GM18498 (cell line): ENCODE measurements around the gene MEIKIN.

Source experiments
- ATAC-seq: cut with Tn5 transposase; IDR thresholded peaks from one replicate; pipeline ENCODE4 v1.9.1; 2021; ENCODE audit warnings: mild to moderate bottlenecking, moderate library complexity; ENCODE audit not compliant: unreplicated experiment

The MEIKIN gene

GRCh38 chr5:131974016-131974415 lies 28.6 kb upstream of the MEIKIN start:
- no peak for ATAC-seq

- no peak for ATAC-seq
These were observed 27.7 kb upstream of the MEIKIN start for GRCh38 chr5:131973089-131973712.

- ATAC-seq = no peak
These were observed 23.0 kb upstream of the MEIKIN start for GRCh38 chr5:131968396-131968954.

- no peak for ATAC-seq
These were observed 21.1 kb upstream of the MEIKIN start for GRCh38 chr5:131966551-131966950.

DNA sequence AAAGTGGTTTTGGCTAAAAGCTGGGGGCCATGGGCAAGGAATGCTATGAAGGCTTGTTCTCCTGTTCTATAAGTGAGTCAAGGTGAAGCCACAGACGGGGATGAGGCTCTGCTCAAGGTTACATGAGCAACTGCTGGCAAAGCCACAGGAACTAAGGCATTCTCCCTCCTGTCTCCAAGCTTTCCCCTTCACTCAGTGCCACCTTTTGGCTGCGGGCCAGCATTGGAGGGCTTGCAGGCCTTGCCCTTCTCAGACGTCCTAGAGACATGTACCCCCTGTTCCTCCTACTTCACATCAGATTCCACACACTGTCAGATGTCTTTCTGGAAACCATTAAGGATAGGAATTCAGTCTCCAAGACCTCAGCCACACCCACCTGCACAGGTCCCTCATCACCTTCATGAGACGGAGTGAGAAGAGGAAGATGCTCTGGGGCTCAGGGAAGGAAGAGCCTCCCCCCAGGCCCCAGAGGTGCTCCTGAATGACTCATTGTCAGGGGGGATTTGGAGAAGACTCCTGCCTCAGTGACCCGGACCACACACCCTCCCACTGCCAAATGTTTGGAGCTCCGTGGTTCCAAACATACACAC lies 20.5 kb upstream of the MEIKIN start:
- ATAC-seq = no peak

- no peak for ATAC-seq
These were observed 14.4 kb upstream of the MEIKIN start for GRCh38 chr5:131959906-131960305.

DNA sequence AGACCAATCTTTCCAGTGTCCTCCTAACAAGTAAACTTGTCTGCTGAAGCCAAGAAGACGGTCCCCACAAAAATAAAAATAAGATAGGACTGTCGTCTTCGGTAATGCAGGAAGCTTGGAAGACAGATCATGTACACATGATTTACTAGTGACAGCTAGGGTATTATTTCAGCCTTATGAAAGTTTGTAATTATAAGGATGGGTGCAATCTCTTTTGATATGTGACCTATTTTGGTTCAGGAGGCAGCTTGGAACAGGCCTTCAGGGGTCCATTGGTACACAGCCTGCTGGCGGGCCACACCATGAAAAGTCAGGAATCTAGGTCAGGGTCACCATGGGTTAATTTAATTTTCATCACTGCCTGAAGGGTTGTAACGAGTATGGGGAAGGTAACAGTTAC lies 13.7 kb upstream of the MEIKIN start:
- ATAC-seq = no peak

GRCh38 chr5:131957721-131958441 lies 12.4 kb upstream of the MEIKIN start:
- no peak for ATAC-seq

GRCh38 chr5:131953969-131954368 lies 8.5 kb upstream of the MEIKIN start:
- no peak for ATAC-seq

DNA sequence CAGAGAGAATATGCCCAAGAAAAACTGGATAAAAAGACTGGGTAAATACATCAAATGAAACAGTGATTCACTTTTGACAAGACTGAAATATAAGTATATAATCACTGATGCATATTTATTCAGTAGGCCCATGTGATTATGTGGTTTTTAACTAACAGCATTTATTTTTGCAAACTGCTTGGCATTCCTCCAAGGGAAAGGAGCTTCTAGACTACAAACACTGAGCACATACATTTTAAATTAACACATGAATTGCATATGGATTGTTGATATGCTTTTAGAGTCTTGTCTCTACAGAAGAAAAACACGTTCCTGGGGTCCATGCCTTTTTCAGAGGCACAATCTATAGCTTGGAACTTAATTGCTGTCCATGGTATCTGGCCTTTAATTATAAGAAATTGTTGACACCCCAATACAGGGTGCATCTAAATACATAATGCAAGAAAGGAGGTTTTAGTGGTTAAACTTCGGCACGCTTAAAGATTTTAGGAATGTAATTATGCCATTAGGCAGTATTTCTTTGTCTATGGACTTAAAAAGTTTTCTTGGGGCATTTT lies 6.9 kb upstream of the MEIKIN start:
- ATAC-seq = no peak

DNA sequence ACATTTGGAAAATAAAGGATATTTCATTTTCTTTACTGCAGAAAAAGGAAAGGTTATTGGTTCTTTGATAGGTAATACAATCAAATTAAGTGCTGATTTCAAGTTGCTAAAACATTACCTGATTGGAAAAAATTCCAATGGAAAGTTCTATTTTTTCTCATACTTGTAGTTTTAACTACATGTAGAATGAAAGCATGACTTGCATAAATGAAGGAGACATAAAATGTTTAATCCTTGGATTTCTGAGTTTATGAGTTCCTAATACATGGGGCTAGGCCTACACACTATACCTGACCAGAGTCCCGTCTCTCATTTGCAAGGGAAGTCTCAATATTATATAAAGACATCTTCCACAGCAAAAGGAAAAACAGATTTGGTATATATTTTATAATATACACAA lies 5.2 kb upstream of the MEIKIN start:
- ATAC-seq = no peak

- ATAC-seq = no peak
These were observed 2.0 kb upstream of the MEIKIN start for GRCh38 chr5:131947445-131947844.

DNA sequence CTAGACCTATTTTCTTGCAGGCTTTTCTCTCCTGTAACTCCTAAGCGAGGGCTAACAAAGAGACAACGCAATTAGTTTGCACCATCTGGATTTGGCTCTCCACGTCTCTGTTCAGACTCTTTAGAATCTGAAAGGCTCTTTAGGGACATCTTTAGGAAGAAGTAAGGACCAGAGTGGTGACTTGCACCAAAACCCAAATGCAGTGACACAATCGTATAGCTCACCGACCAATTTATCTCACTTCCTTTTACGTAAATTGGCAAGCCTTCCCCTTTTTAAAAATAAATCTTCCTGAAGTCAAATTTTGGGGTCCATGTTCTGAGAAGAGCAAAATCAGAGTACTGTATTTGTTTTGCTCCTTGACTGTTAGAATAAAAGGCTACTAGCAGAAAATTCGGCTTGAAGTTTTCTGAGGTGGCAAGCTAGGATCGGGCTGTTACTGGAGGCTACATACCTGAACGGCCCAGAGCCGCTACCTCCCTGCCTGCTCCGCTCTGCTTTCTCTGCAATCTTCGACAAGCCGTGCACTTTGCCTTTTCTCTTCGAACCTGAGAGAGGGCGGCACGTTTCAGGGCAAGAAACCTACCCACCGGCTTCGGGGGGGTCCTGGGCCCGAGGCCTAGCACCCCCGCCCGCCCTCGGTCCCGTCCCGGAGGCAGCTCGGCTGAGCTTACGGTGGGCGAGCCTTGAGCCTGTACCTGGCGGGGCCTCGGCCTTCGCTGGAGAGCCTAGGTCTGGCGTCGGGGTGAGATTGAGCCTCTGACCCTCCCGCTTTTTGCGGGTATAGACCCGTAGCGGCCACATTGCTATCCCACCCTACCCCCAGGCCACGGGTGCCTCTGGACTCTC lies 537 bp downstream of the MEIKIN start:
- ATAC-seq = no peak

- no peak for ATAC-seq
These were observed 1.5 kb downstream of the MEIKIN start for GRCh38 chr5:131943916-131944315.

DNA sequence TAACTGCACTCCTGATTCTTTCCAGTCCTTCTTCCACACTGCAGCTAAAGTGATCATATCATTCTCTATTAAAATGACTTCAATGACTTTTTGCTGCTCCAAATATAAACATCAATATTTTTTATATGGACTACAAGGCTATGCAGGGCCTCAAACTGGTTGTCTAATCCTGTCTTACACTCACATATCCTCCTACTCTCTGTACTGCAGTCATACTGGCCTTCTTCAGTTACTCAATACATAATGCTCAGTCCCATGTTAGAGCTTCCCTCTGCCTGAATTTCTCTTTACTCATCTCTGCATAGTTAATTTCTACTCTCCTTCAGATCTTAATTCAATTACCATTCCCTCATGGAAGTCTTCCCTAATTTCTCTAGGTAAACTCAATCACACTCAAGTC lies 3.4 kb downstream of the MEIKIN start:
- no peak for ATAC-seq

DNA sequence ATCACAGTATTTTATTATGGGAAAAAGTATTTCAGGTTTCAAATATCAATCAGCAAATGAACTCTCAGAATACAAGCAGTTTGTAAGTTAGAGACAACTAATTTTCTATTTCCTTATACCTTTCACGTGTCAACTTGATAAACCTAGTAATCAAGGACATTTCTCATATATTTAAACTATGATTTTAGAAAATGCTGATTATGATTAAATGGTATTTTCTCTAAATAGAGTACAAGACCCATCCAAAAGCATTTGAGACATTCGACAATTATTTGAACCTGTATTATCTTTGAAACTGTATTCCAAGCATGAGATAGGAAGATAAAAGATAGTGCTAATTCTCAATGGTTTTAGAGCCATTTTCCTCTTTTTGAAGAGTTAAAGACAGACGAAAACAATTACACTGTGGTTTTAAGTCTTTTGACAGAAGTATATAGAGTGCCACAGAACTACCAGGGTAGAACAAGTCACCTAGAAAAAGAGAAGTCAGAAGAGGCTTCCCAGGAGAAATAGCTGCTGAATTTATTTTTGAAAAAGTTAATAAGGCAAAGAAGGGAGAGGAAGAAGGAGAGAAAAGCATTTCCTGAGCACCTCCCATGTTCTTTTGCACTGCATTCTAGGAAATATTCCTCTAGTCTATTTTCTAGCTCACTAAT lies 5.6 kb downstream of the MEIKIN start:
- ATAC-seq = no peak

DNA sequence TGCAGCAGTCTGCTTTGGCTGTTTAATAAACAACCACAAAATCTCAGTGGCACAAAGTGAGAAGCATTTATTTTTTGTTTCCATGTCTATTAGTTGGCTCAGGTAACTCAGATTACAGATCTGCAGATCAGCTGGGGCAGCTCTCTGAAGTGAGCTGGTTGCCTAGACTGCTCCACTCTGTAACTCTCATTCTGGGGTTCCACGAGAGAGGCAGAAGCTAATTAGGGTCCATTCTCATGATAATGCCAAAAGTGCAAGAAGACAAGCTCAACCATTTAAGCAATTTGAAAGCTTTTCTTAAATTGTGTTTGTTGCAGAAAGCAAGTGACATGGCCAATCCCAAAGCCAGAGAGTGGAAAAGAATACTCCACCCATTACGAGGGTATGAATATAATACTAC lies 13.2 kb downstream of the MEIKIN start:
- no peak for ATAC-seq

- ATAC-seq = no peak
These were observed 16.5 kb downstream of the MEIKIN start for GRCh38 chr5:131928957-131929356.

- no peak for ATAC-seq
These were observed 19.3 kb downstream of the MEIKIN start for GRCh38 chr5:131926168-131926567.

DNA sequence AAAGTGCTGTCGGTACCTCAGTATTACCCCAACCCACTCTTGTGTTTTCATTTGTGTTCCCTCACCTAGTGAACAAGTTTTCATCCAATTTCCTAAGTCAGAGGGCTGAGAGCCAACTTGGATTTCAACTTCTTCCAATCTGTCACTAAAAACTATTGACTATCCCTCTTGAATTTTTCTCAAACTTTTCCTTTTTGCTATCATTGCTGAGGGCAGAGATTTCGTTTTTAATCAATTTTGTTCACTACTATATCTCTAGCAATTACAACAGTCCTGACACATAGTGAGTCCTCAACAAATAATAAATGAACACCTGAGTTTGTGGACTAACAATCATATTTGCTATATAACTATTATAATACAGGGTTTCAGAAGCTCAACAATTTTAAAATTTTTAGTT lies 29.0 kb downstream of the MEIKIN start:
- no peak for ATAC-seq
